NCI-H146 (cell line): Measurements from ENCODE around the gene GRB7.

ENCODE experiments used
- DNase-seq: peaks from one replicate; lab custom pipeline; 2025; lab: John Stamatoyannopoulos, UW

GRB7 gene

GRCh38 chr17:39772987-39773934, 35.5 kb downstream of the GRB7 start:
- DNase-seq: no peak

GRCh38 chr17:39774047-39774446, 36.3 kb downstream of the GRB7 start:
- no peak for DNase-seq

DNA sequence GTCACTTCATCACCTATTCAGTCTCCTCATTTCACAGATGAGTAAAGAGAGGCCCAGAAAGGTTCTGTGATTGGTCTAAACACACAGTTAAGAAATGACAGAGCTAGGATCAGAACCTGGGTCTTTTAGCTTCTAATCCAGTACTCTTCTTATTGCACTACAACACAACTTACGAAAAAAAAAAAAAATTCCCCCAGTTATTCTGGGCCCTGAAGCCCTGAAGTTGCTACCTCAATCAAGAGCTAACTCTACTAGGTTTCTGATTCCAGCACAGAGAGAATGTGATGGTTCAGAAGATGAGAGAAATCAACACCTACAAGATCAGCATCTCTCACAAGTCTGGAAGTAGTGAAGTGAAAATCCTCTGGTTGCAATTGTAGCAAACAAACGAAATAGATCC, 37.3 kb downstream of the GRB7 start:
- no peak for DNase-seq

DNA sequence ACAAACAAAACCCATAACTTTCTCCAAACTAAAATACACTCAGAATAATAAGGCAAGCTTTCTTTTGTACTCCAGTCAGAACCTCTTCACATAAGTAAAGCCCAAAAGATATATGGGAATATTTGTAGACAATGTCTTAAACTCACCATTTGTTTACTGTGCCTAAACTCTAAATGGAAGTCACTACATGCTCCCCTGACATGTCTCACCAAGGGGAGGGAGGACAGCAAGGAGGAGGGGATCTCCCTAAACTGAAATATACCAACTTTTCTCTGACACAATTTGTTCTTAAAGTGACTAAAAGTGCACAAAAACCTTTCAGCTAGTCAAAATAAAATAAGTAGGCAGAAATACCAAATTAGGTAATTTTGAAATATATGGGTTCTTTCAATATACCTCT, 38.5 kb downstream of the GRB7 start:
- DNase-seq: no peak

DNA sequence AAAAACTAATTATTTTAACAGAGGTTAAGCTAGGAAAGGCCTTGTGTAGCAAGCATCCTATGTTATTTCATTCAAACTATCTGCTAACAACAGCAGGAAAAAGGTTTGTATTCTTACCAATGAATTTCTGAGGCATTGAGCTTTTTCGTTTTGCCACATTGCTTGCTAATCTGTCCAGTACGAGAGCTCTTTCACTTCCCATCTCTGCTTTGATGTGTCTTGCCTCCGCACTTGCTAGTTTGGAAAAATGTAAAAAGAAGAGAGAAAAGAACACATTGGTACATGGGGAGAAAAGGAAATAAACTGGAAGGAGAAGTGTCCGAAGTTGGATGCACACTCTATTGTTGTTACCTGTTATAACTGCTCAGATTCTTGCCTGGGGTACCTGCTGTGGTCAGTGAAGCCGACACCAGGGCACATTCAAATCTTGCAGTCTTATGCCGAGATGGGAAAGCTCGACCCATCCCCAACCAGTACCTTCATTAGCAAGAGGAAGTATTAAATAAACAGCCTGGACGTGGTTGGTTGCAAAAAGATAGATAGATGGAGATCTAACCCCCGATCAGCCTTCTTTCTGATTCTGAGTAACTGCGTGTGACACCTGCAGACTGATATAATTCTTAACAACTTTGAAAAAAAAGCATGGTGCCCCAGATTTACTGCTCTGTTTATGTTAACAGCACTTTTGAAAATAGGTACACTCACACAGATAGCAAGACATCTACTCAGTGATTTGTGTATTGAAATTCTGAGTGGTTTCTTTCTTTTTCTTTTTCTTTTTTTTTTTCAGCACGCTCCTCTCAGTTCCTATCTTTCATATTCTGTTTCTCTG, 40.0 kb downstream of the GRB7 start:
- peak; percentile 4 for DNase-seq

DNA sequence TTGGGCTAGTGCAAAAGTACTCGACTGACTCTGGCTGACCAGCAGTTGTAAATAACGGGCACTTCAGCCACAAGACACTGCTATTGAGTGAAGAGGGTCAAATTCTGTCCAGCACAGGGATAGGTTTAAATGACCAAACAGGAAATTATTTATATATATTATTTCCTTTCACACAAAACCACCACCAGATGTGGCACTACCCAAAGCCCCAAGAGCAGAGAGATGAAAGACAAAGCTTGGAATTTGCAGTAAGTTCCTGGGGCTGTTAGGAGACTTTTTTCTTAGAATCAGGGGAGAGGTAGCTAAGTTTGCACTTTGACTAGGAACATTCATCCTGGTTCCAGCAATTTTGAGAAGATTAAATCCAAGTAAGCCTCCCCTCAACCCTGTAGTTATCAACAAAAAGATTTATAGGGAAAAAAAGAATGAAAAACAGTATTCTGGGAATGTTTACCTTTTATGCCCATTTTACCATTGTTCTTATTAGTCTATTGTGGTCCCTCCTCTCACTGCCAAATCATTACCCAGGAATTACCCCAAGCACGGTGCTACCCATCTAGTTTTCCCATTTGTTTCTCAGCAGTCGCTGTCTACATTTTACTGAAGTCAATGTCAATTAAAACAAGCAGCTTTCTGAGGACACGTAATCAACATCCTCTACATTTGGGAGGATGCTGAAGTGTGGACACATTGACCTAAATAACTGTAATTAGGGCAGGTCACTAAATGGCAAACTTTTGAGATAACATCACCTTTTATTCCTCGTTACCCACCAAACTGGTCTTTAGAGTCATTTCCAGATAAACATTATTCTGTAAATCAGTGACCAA, 43.5 kb downstream of the GRB7 start:
- DNase-seq: no peak

- no peak for DNase-seq
Measured at GRCh38 chr17:39781861-39782213, 44.1 kb downstream of the GRB7 start.

DNA sequence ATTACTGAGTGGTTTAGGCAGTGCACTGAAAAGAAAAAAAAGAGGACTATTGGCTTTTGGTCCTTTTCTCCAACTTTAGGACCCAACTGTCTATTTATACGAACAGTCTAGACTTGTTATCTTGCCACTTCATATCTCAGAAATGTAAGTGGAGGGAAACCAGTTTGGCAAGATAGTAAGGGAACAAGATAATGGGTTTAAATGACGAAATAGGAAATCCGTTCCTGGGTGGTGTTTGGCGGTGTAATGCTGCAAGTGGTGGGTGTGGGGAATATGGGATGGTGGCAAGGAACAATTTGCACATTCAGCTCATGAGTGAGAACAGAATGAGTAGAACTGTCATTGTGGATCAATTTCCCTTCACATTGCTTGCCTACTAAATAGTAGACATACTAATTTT, 44.7 kb downstream of the GRB7 start:
- no peak for DNase-seq

- no peak for DNase-seq
Measured at GRCh38 chr17:39782980-39783379, 45.2 kb downstream of the GRB7 start.

GRCh38 chr17:39787041-39787440, 49.3 kb downstream of the GRB7 start:
- no peak for DNase-seq

GRCh38 chr17:39787743-39788484, 50.2 kb downstream of the GRB7 start:
- no peak for DNase-seq

DNA sequence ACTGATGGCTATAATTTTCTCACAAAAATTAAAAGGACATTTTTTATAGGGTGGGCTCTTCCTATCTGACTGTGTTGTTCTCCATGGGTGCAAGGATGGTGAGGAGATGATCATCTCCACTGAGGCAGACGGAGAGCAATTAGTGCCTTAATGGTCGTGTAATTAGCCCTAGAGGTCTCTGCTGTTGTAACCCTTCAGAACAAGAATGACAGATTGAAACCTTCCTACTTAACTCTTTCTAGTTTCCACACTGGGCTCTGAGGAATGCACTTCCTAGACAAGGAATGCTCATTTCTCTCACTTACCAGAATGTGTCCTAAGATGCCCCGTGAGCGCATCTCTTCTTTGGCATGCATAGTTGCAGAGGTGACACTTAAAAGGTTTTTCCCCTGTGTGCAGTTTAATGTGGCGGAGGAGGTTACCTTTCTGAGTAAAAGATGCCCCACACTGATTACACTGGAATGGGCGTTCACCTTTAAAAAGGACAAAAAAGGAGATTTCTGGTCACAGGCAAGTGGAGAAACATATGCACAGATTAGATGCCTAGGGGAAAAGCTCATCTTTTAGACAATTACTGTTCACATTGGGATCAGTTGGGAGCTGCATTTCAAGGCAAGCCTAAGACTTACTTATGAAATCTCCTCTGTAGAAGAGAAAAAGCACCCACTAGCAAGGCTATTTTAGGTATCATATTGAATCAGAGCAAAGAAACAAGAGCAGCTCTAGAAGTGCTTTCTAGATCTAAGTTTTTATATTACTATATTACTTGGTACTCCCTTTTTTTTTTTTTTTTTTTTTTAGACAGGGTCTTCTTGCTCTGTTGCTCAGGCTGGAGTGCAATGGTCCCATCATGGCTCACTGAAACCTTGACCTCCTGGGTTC, 53.6 kb downstream of the GRB7 start:
- no peak for DNase-seq

DNA sequence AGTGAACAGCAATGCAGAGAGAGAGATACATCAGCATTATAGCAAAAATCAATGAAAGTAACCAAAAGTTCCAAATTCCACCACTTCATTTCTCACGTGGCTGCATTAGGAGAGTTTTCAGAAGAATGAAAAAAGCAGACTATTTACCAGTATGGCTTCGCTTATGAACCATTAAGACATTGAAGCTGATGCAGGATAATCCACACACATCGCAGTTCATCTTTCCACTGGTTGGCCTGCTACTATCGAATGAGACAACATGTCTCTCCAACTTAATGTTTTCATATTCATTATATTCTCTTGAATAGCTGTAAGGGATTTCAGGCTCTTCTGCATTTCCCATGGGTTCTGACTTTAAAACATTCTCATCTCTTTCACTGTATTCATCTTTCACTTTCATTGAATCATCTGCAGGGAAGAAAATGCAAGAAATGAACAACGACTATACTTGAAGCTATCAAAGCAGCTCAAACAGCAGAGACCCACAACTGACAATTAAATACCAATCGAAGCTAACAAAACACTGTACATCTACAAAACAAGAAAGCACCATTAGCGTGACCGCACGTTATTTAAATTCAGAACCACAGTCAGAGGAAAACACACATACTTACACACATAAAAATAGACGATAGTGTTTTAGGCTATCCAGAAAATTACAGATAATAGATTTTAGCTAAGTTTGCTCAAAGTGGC, 54.9 kb downstream of the GRB7 start:
- no peak for DNase-seq

GRCh38 chr17:39793301-39793872, 55.6 kb downstream of the GRB7 start:
- no peak for DNase-seq

GRCh38 chr17:39794249-39794970, 56.7 kb downstream of the GRB7 start:
- no peak for DNase-seq
